Mammary epithelial cell (primary cell): ENCODE data around the gene IPP.

Experiments used
- EZH2 ChIP-seq: IDR thresholded peaks from 2 replicates; pipeline ENCODE4 v1.6.1; 2012; ENCODE audit warnings: low read length, inconsistent platforms, borderline replicate concordance
- TF ChIP-seq, protein P1 (sequence below), 2 donors: IDR thresholded peaks in 1 of 2; conservative IDR thresholded peaks in 1 of 2; 2 replicates each; pipeline ENCODE4 v1.5.1; 2011 to 2012; ENCODE audit warnings: inconsistent platforms in 2 of 2, low read length in 2 of 2, mild to moderate bottlenecking in 2 of 2, control low read depth in 1 of 2, low read depth in 1 of 2; ENCODE audit not compliant: insufficient read depth in 1 of 2; ENCODE audit errors: extremely low read depth in 1 of 2

DNA sequence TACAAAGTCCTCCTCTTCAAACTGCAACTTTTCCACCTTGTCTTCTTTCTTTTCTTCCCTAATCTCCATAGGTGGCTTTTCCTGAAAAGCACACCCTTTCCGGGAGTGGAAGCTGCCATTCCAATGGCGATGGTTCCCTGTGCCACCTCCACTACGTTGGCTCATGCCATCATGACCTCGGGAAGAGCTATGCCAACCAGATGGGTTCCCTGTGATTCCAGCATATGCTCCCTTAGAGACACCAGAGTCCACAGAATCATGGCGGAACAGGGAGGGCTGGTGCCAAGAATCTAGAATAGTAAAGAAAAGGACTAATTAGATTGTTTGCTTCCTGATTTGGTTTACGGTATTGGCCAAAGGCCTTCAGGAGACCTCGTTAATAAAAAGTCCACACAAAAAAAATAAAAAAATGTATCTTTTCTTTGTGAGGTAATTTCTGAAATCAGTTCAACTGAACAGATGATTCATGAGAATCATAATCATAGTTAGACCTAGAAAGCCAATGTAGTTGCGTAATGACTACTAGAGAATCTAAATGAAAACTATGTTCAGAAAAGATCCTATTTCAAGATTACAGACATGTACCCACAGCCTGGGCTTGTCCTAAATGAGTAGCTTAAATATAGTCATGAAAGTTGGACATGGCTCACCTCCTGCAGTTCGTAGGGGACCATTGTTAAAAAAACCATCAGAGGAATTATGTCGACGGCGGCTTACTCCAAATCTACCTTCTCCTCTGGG is 95.7 kb downstream of the IPP start:
- TF ChIP-seq, protein P1, sequence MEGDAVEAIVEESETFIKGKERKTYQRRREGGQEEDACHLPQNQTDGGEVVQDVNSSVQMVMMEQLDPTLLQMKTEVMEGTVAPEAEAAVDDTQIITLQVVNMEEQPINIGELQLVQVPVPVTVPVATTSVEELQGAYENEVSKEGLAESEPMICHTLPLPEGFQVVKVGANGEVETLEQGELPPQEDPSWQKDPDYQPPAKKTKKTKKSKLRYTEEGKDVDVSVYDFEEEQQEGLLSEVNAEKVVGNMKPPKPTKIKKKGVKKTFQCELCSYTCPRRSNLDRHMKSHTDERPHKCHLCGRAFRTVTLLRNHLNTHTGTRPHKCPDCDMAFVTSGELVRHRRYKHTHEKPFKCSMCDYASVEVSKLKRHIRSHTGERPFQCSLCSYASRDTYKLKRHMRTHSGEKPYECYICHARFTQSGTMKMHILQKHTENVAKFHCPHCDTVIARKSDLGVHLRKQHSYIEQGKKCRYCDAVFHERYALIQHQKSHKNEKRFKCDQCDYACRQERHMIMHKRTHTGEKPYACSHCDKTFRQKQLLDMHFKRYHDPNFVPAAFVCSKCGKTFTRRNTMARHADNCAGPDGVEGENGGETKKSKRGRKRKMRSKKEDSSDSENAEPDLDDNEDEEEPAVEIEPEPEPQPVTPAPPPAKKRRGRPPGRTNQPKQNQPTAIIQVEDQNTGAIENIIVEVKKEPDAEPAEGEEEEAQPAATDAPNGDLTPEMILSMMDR (conservative IDR thresholded peaks at IDR 0.05 in 1 of 2, IDR thresholded peaks at IDR 0.05 in 1 of 2; ENCODE audit: extremely low read depth in 1 of 2, insufficient read depth in 1 of 2, low read depth in 1 of 2, low read length in 2 of 2): no peak
- no peak for TF ChIP-seq EZH2
